NB4 (cell line): ENCODE data around the gene CCDC149.

Experiments
- DNase-seq: peaks from one replicate; pipeline ENCODE4 v3.0.0; 2010; ENCODE audit warnings: low read depth
- H3K4me3 ChIP-seq: one replicate; pipeline ENCODE4 v1.5.1; 2011; ENCODE audit warnings: mild to moderate bottlenecking, low read depth, low read length, moderate library complexity
- CTCF ChIP-seq: IDR thresholded peaks from one replicate; pipeline ENCODE4 v1.5.1; 2012; ENCODE audit warnings: low read depth, low read length
- MAX ChIP-seq: IDR thresholded peaks from 2 replicates; pipeline ENCODE4 v1.6.1; 2011; ENCODE audit warnings: low read depth, low read length
- MYC ChIP-seq: IDR thresholded peaks from 2 replicates; pipeline ENCODE4 v1.6.1; 2011; ENCODE audit warnings: low read depth, low read length
- POLR2A ChIP-seq: IDR thresholded peaks from 2 replicates; pipeline ENCODE4 v1.6.1; 2011; ENCODE audit warnings: mild to moderate bottlenecking; ENCODE audit not compliant: insufficient read length; ENCODE audit errors: extremely low read depth

Gene CCDC149

GRCh38 chr4:24802648-24803047 is 110.2 kb downstream of the CCDC149 start:
- no peak for DNase-seq
- H3K4me3 ChIP-seq, result no peak overlapping the region
- TF ChIP-seq POLR2A (no peak), CTCF (no peak), MYC (no peak), MAX (no peak)

GRCh38 chr4:24801136-24801855 is 111.5 kb downstream of the CCDC149 start:
- no peak overlapping the region for H3K4me3 ChIP-seq
- no peak for DNase-seq
- TF ChIP-seq MAX, result no peak
- TF ChIP-seq MYC, result no peak
- TF ChIP-seq POLR2A, result no peak
- TF ChIP-seq CTCF, result no peak

- TF ChIP-seq MYC (no peak), CTCF (no peak)
- H3K4me3 ChIP-seq, result no peak overlapping the region
- DNase-seq, result peak; percentile 45
Measured at GRCh38 chr4:24800325-24800895, 112.4 kb downstream of the CCDC149 start.

GRCh38 chr4:24799544-24800324 is 113.1 kb downstream of the CCDC149 start:
- DNase-seq, result no peak
- TF ChIP-seq CTCF, result no peak
- TF ChIP-seq MAX, result no peak
- TF ChIP-seq POLR2A, result no peak
- no peak for TF ChIP-seq MYC
- H3K4me3 ChIP-seq, result no peak overlapping the region

- no peak for TF ChIP-seq CTCF
- no peak for TF ChIP-seq MAX
- TF ChIP-seq MYC, result no peak
- TF ChIP-seq POLR2A, result no peak
- DNase-seq, result no peak
- no peak overlapping the region for H3K4me3 ChIP-seq
Measured at GRCh38 chr4:24799196-24799543, 113.7 kb downstream of the CCDC149 start.
